Activated CD4-positive, alpha-beta T cell treated with anti-CD3 and anti-CD28 coated beads, Interleukin-2, amount 10 ng/mL, durations not matched to agents 7 days and 5 days (primary cell): ENCODE data around the gene ZMYND19. TPM values are rescaled to one million over a fixed set of nuclear protein-coding genes. Genes with fewer than 3 reads are reported as not detected.
"Not testable (repeated sequence)": the region's sequence is repeated elsewhere in the genome, so short reads cannot be mapped to it uniquely, and the experiment has no call there.

Experiments
- CTCF ChIA-PET: fragments of 350-600 bp; sonication (Branson Sonifier 250); formaldehyde crosslinking; loops from one replicate; lab custom pipeline; 2021; ENCODE audit warnings: antibody characterized with exemption; lab: Charles Lee
- POLR2A ChIA-PET: fragments of 350-600 bp; sonication (Branson Sonifier 250); formaldehyde crosslinking; loops from one replicate; lab custom pipeline; 2021; ENCODE audit warnings: antibody characterized with exemption; lab: Charles Lee
- DNase-seq: peaks from one replicate; pipeline ENCODE4 v3.0.0-alpha.2; 2020
- H3K27ac Mint-ChIP-seq: one replicate; pipeline ENCODE4 v1.8.0; 2021; ENCODE audit warnings: mild to moderate bottlenecking, moderate library complexity, mixed read lengths
- H3K27me3 Mint-ChIP-seq: one replicate; pipeline ENCODE4 v1.8.0; 2021; ENCODE audit warnings: mixed read lengths
- H3K36me3 Mint-ChIP-seq: one replicate; pipeline ENCODE4 v1.8.0; 2021; ENCODE audit warnings: low read depth, mixed read lengths
- H3K4me1 Mint-ChIP-seq: one replicate; pipeline ENCODE4 v1.8.0; 2021; ENCODE audit warnings: mixed read lengths
- H3K4me3 Mint-ChIP-seq: one replicate; pipeline ENCODE4 v1.8.0; 2021; ENCODE audit warnings: mild to moderate bottlenecking, moderate library complexity, mixed read lengths
- H3K9me3 Mint-ChIP-seq: one replicate; pipeline ENCODE4 v1.8.0; 2021; ENCODE audit warnings: mixed read lengths
- total RNA-seq, 2 experiments: library from RNA; stranded (reverse); gene quantifications; one replicate each; pipeline ENCODE4 v1.2.3, GENCODE V29; 2021

The ZMYND19 gene
- total RNA-seq, 2 experiments from 2014 or later: 24.7 to 26.5 TPM

DNA sequence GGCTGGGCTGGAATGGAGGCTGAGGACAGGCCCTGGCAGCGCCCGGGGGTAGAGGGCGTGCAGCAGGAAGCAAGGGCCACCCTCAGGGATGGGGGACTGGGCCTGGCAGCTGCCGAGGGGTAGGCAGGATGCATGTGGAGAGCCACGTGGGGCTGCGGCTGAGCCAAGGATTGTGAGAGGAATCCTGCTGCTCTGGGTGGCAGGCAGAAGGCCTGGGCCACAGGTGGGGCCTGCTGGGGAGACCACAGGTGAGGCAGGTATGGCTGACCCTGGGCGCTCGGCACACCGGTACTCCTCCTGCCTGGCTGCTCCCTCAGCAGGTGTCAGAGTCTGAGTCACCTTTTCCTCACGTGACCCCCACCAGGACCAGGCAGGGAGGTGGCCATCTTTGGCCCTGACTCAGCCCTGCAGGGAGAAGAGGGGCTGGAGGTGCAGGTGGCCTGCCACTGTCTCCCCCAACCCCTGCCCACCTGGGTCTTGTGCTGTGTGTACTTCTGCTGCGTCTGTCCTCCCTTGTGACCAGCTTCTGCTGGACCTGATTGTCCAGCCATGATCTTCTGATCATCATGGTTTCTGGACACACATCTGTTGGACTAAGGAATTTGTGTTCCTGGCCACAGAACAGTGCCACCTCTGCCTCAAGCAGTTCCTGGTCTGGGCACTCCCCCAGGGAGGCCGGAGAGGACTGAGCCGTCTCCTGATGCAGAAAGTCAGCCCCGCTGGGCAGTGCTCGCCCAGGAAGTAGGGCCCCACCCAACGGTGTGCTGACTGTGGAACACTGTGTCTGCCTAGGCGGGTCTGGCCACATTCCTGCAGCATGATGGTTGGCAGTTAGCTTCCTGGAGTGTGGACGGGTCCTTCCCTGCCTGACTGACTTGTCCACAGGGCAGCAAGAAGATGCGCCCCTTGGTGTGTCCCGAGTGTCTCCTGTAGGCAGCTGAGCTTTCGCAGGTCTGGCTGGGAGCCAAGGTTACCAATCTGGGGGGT is 21.6 kb upstream of the ZMYND19 start:
- POLR2A ChIA-PET: no interaction called here
- Mint-ChIP-seq H3K27ac (peak overlapping the region; percentile 33), H3K27me3 (no peaks in the 10 kb centered on the region), H3K4me1 (peaks cover 24% of the 10 kb centered on the region), H3K36me3 (peaks cover 9% of the 10 kb centered on the region), H3K4me3 (no peak overlapping the region), H3K9me3 (no peaks in the 10 kb centered on the region)
- CTCF ChIA-PET: interaction anchor here (0.9 to 1.5 kb wide), 2 partner anchors 23 to 353 kb away, joined by 3 read pairs; no protein-coding TSS in a partner anchor
- DNase-seq: no peak

- ChIA-PET POLR2A (no interaction called here), CTCF (interaction anchor here (0.9 to 1.5 kb wide), 2 partner anchors 22 to 352 kb away, joined by 3 read pairs; no protein-coding TSS in a partner anchor)
- Mint-ChIP-seq H3K36me3 (peaks cover 9% of the 10 kb centered on the region), H3K27ac (peak overlapping the region; percentile 33), H3K27me3 (no peaks in the 10 kb centered on the region), H3K4me3 (no peak overlapping the region), H3K4me1 (peaks cover 29% of the 10 kb centered on the region), H3K9me3 (no peaks in the 10 kb centered on the region)
- DNase-seq: no peak
Measured at GRCh38 chr9:137610944-137611343, 20.6 kb upstream of the ZMYND19 start.

DNA sequence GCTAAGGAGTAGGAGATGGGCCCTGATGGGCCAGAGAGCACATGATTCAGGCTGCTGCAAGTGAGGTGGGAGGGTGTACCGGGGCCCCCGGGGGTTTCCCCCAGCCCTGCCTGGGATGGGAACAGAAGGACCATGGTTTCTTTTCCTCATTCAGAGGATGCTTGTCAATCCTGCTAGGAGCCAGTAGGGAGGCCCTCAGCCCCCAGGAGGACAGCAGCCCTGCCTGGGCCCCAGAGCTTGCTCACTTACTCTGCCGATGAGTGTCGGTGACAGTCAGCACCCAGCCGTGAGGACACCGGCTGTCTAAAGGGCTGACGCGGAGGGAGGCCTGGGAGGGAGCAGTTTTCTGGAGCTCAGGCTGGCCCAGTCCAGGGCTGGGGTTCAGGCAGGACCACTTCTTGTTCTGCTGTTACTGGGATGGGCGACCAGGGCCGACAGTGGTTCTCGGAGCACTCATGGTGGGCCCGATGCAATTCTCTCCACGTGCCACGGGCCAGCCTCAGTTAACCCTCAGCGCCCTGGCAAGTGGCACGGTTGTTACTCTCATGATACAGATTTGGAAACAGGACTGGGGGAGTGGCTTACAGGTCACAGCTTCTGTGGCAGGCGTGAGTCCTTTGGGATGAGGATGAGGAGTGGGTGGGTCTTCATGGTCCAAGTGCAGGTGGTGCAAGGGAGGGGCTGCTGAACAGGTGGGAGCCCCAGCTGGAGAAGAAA is 17.0 kb upstream of the ZMYND19 start:
- H3K27me3 Mint-ChIP-seq: no peaks in the 10 kb centered on the region
- CTCF ChIA-PET: no interaction called here

DNA sequence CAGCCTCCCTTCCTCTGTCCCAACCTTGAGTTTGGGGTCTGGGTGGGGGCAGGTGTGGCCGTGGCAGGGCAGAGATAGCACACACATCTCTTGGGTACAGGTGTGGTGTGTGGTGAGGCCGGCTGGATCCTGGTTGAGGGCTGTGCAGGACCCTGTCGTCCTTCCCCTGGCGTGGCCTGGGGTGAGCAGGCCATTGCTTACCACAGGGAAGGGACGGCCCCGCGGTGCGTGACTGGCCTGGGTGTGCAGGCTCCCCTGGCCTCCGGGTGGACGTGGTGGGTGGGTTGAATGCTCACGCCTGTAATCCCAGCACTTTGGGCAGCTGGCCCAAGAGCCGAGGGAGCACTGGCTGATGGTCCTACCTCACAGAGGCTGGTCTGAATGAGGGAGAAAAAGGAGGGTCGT is 16.4 kb upstream of the ZMYND19 start:
- Mint-ChIP-seq H3K36me3 (no peaks in the 10 kb centered on the region), H3K27me3 (no peaks in the 10 kb centered on the region), H3K27ac (peak overlapping the region; percentile 68), H3K9me3 (no peaks in the 10 kb centered on the region), H3K4me1 (peaks cover 32% of the 10 kb centered on the region), H3K4me3 (peak overlapping the region; percentile 79)
- DNase-seq: no peak
- ChIA-PET POLR2A (no interaction called here), CTCF (no interaction called here)

More for the DNA sequence above, 17.0 kb upstream of the ZMYND19 start:
- H3K27ac Mint-ChIP-seq: peak overlapping the region; percentile 68
- no peak for DNase-seq
- peaks cover 35% of the 10 kb centered on the region for H3K4me1 Mint-ChIP-seq
- no peaks in the 10 kb centered on the region for H3K36me3 Mint-ChIP-seq
- POLR2A ChIA-PET: no interaction called here
- H3K4me3 Mint-ChIP-seq: peak overlapping the region; percentile 79
- H3K9me3 Mint-ChIP-seq: no peaks in the 10 kb centered on the region

GRCh38 chr9:137606005-137606621 is 15.8 kb upstream of the ZMYND19 start:
- ChIA-PET CTCF (no interaction called here), POLR2A (no interaction called here)
- Mint-ChIP-seq H3K4me3 (peak overlapping the region; percentile 79), H3K27me3 (no peaks in the 10 kb centered on the region), H3K9me3 (no peaks in the 10 kb centered on the region), H3K4me1 (peaks cover 26% of the 10 kb centered on the region), H3K36me3 (no peaks in the 10 kb centered on the region), H3K27ac (peak overlapping the region; percentile 72)
- DNase-seq: no peak

DNA sequence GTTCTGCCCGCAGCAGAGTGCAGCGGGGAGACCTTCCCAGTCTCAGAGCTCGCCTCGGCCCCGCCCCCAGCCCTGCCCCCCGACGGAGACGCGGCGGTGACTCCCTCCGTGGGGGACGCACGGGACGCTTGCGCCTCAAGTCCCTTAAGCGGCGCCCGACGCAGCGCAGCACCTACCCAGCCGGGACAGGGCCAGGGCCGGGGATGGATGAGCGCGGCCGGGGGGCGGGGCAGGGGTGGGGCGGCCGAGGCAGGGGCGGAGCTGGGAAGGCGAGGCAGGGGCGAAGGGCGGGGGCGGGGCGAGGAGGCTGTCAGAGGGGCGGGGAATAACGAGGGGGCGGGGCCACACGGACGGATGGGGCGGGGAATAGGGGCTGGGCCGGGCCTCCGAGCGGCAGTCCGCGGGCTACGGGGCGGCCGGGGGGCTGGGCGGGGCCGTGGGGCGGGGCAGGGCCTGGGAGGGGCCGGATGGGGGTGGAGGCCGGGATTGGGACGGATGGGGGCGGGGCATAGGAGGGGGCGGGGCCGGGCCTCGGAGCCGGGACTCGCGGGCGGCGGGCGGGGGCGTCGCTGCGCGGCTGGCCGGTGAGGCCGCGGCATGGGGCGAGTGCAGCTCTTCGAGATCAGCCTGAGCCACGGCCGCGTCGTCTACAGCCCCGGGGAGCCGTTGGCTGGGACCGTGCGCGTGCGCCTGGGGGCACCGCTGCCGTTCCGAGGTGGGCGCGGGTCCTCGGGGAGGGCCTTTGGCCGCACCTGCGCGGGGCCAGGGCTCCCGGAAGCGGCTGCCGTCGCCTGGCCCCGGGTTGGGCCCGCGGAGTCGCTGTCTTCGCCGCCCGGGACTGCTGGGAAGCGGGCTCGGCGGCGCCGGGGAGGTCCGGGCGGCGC is 15.1 kb upstream of the ZMYND19 start, which contains the start of gene ARRDC1:
TSS of gene ARRDC1 (plus strand) at position 566 of the 884 bp plus-strand sequence. CDS start at position 598, 32 bp downstream.
- no peaks in the 10 kb centered on the region for H3K36me3 Mint-ChIP-seq
- peak; percentile 96 for DNase-seq
- H3K4me1 Mint-ChIP-seq: peaks cover 26% of the 10 kb centered on the region
- CTCF ChIA-PET: interaction anchor here (0.8 to 1.5 kb wide), 2 partner anchors 17 to 29 kb away, joined by 3 to 4 read pairs; no protein-coding TSS in a partner anchor
- peak within 1 kb of the TSS; percentile 79 for H3K4me3 Mint-ChIP-seq
- POLR2A ChIA-PET: interaction anchor here (0.8 kb wide), 1 partner anchor 18 kb away, joined by 3 read pairs; no protein-coding TSS in a partner anchor
- H3K27ac Mint-ChIP-seq: peak within 1 kb of the TSS; percentile 72
- no peaks in the 10 kb centered on the region for H3K9me3 Mint-ChIP-seq
- no peaks in the 10 kb centered on the region for H3K27me3 Mint-ChIP-seq

GRCh38 chr9:137604345-137605086 is 14.2 kb upstream of the ZMYND19 start:
- Mint-ChIP-seq H3K36me3 (no peaks in the 10 kb centered on the region), H3K4me3 (peak overlapping the region; percentile 54), H3K27ac (peak overlapping the region; percentile 65), H3K4me1 (peaks cover 25% of the 10 kb centered on the region), H3K9me3 (no peaks in the 10 kb centered on the region), H3K27me3 (no peaks in the 10 kb centered on the region)
- POLR2A ChIA-PET: no interaction called here
- CTCF ChIA-PET: interaction anchor here (1.5 kb wide), 1 partner anchor 28 kb away, joined by 3 read pairs; no protein-coding TSS in a partner anchor
- DNase-seq: no peak

GRCh38 chr9:137603879-137604278 is 13.6 kb upstream of the ZMYND19 start:
- Mint-ChIP-seq H3K4me1 (peaks cover 27% of the 10 kb centered on the region), H3K36me3 (no peaks in the 10 kb centered on the region), H3K27me3 (no peaks in the 10 kb centered on the region), H3K9me3 (no peaks in the 10 kb centered on the region), H3K4me3 (peak overlapping the region; percentile 54), H3K27ac (peak overlapping the region; percentile 65)
- ChIA-PET POLR2A (no interaction called here), CTCF (interaction anchor here (0.7 kb wide), 1 partner anchor 12 kb away, joined by 5 read pairs; no protein-coding TSS in a partner anchor)
- no peak for DNase-seq

GRCh38 chr9:137602661-137603060 is 12.3 kb upstream of the ZMYND19 start:
- H3K4me3 Mint-ChIP-seq: peak overlapping the region; percentile 23
- DNase-seq: no peak
- no peaks in the 10 kb centered on the region for H3K9me3 Mint-ChIP-seq
- no peaks in the 10 kb centered on the region for H3K36me3 Mint-ChIP-seq
- ChIA-PET POLR2A (no interaction called here), CTCF (interaction anchor here (0.8 kb wide), 1 partner anchor 180 kb away, joined by 3 read pairs; the partner anchor contains the start of genes EXD3 and NOXA1)
- no peaks in the 10 kb centered on the region for H3K27me3 Mint-ChIP-seq
- H3K4me1 Mint-ChIP-seq: peaks cover 34% of the 10 kb centered on the region
- no peak overlapping the region for H3K27ac Mint-ChIP-seq

GRCh38 chr9:137598943-137599342 is 8.6 kb upstream of the ZMYND19 start:
- H3K27ac Mint-ChIP-seq: no peak overlapping the region

GRCh38 chr9:137596577-137596976 is 6.3 kb upstream of the ZMYND19 start:
- CTCF ChIA-PET: interaction anchor here (0.9 to 1.5 kb wide), 2 partner anchors 9 to 17 kb away, joined by 4 to 5 read pairs; partner anchors contain the start of gene DPH7
- H3K27ac Mint-ChIP-seq, H3K9me3 Mint-ChIP-seq, H3K36me3 Mint-ChIP-seq, H3K4me3 Mint-ChIP-seq, DNase-seq, POLR2A ChIA-PET, H3K27me3 Mint-ChIP-seq: not testable (repeated sequence)
- H3K4me1 Mint-ChIP-seq: peaks cover 15% of the 10 kb centered on the region

More at GRCh38 chr9:137598943-137599342, 8.6 kb upstream of the ZMYND19 start:
- no peak for DNase-seq
- no peaks in the 10 kb centered on the region for H3K27me3 Mint-ChIP-seq
- no peaks in the 10 kb centered on the region for H3K36me3 Mint-ChIP-seq
- H3K4me1 Mint-ChIP-seq: peaks cover 21% of the 10 kb centered on the region
- ChIA-PET CTCF (no interaction called here), POLR2A (no interaction called here)
- H3K9me3 Mint-ChIP-seq: no peaks in the 10 kb centered on the region
- H3K4me3 Mint-ChIP-seq: no peak overlapping the region
